ENCODE results near the gene NIT1.

- TF ChIP-seq POLR2A (IDR thresholded peaks at IDR 0.05), result no peak
- TF ChIP-seq CTCF (IDR thresholded peaks at IDR 0.05), result no peak
These were observed 32.7 kb upstream of the NIT1 start for GRCh38 chr1:161085165-161085564.

All from suprapubic skin (tissue), 3 donors.